Activated T-cell treated with anti-CD3 and anti-CD28 coated beads, Interleukin-2, amount 50 U/mL, for 72 hours (primary cell): Measurements from ENCODE around the gene MNX1. TPM values are rescaled to one million over a fixed set of nuclear protein-coding genes. Genes with fewer than 3 reads are reported as not detected.
A peak's percentile ranks its signal among the peaks of the same experiment; 100 is the strongest.

Source experiments
- ATAC-seq, 2 donors: fragments of 150-1000 bp; cut with Tn5 transposase; replicated peaks in 1 of 2; 2 replicates each; pipeline ENCODE4 v1.10.0; 2021; ENCODE audit warnings: moderate library complexity in 2 of 2, mild to moderate bottlenecking in 1 of 2
- DNase-seq, 2 donors: peaks; one replicate each; pipeline ENCODE4 v3.0.0; 2021 to 2022; ENCODE audit warnings: mixed read lengths in 1 of 2
- H3K27ac Mint-ChIP-seq: one replicate; pipeline ENCODE4 v1.8.0; 2022; ENCODE audit warnings: mild to moderate bottlenecking, moderate library complexity, mixed read lengths
- H3K27me3 Mint-ChIP-seq: one replicate; pipeline ENCODE4 v1.8.0; 2022; ENCODE audit warnings: low read depth, mixed read lengths
- H3K36me3 Mint-ChIP-seq, 2 donors: one replicate each; pipeline ENCODE4 v1.8.0; 2022; ENCODE audit warnings: mixed read lengths in 2 of 2, mild to moderate bottlenecking in 1 of 2; ENCODE audit not compliant: insufficient read depth in 2 of 2
- H3K4me1 Mint-ChIP-seq: one replicate; pipeline ENCODE4 v1.8.0; 2022; ENCODE audit warnings: low read depth, mixed read lengths
- H3K4me3 Mint-ChIP-seq, 2 donors: one replicate each; pipeline ENCODE4 v1.8.0; 2022; ENCODE audit warnings: mild to moderate bottlenecking in 2 of 2, mixed read lengths in 2 of 2, moderate library complexity in 2 of 2
- H3K9me3 Mint-ChIP-seq, 2 donors: one replicate each; pipeline ENCODE4 v1.8.0; 2022; ENCODE audit warnings: mixed read lengths in 2 of 2
- total RNA-seq, 2 donors: library from RNA; stranded (reverse); gene quantifications; one replicate each; pipeline ENCODE4 v1.2.3, GENCODE V29; 2022

Gene MNX1
- total RNA-seq, 2 donors from 2014 or later: 0.17 to 0.39 TPM

- Mint-ChIP-seq H3K27ac (no peak overlapping the region), H3K36me3 (no peaks in the 10 kb centered on the region), H3K9me3 (no peaks in the 10 kb centered on the region), H3K4me1 (peaks cover 43% of the 10 kb centered on the region), H3K4me3 (peak overlapping the region; percentile 18 to 43), H3K27me3 (peaks cover 72% of the 10 kb centered on the region)
- DNase-seq: peak; percentile 59 to 64
- peak; percentile 54 to 59 for ATAC-seq
These were observed 6.0 kb upstream of the MNX1 start for GRCh38 chr7:157016352-157017041.

- ATAC-seq (no peak), DNase-seq (no peak)
- Mint-ChIP-seq H3K27me3 (peaks cover 75% of the 10 kb centered on the region), H3K9me3 (no peaks in the 10 kb centered on the region), H3K4me1 (peaks cover 48% of the 10 kb centered on the region), H3K27ac (no peak overlapping the region), H3K4me3 (peak overlapping the region; percentile 18 to 43), H3K36me3 (no peaks in the 10 kb centered on the region)
These were observed 5.5 kb upstream of the MNX1 start for GRCh38 chr7:157016024-157016351.

- no peak overlapping the region for H3K4me3 Mint-ChIP-seq
- no peak overlapping the region for H3K27ac Mint-ChIP-seq
- no peaks in the 10 kb centered on the region for H3K36me3 Mint-ChIP-seq
- H3K27me3 Mint-ChIP-seq: peaks cover 75% of the 10 kb centered on the region
- no peak for ATAC-seq
- no peaks in the 10 kb centered on the region for H3K9me3 Mint-ChIP-seq
- H3K4me1 Mint-ChIP-seq: peaks cover 44% of the 10 kb centered on the region
- no peak for DNase-seq
These were observed 4.4 kb upstream of the MNX1 start for GRCh38 chr7:157014635-157015555.

- peaks cover 41% of the 10 kb centered on the region for H3K4me1 Mint-ChIP-seq
- ATAC-seq: no peak
These were observed 3.4 kb upstream of the MNX1 start for GRCh38 chr7:157013602-157014549.

GRCh38 chr7:157013101-157013500 is 2.6 kb upstream of the MNX1 start:
- Mint-ChIP-seq H3K4me1 (peaks cover 36% of the 10 kb centered on the region), H3K27me3 (peaks cover 79% of the 10 kb centered on the region), H3K4me3 (no peak overlapping the region), H3K27ac (no peak overlapping the region), H3K9me3 (no peaks in the 10 kb centered on the region), H3K36me3 (peaks cover 0 to 2% of the 10 kb centered on the region in 2 donors)
- DNase-seq: no peak
- ATAC-seq: no peak

More at GRCh38 chr7:157013602-157014549, 3.4 kb upstream of the MNX1 start:
- Mint-ChIP-seq H3K36me3 (peaks cover 0 to 2% of the 10 kb centered on the region in 2 donors), H3K27me3 (peaks cover 77% of the 10 kb centered on the region), H3K4me3 (no peak overlapping the region), H3K9me3 (no peaks in the 10 kb centered on the region), H3K27ac (no peak overlapping the region)
- no peak for DNase-seq

GRCh38 chr7:157012113-157012547 is 1.7 kb upstream of the MNX1 start:
- Mint-ChIP-seq H3K9me3 (no peaks in the 10 kb centered on the region), H3K27ac (no peak overlapping the region), H3K36me3 (peaks cover 0 to 2% of the 10 kb centered on the region in 2 donors), H3K27me3 (peaks cover 83% of the 10 kb centered on the region), H3K4me1 (peaks cover 32% of the 10 kb centered on the region), H3K4me3 (peak overlapping the region; percentile 59 to 74)
- peak; percentile 40 to 48 for ATAC-seq
- DNase-seq: no peak

GRCh38 chr7:157011333-157012112 is 1.1 kb upstream of the MNX1 start:
- peaks cover 26% of the 10 kb centered on the region for H3K4me1 Mint-ChIP-seq
- peak overlapping the region; percentile 59 to 74 for H3K4me3 Mint-ChIP-seq
- H3K27ac Mint-ChIP-seq: no peak overlapping the region
- ATAC-seq (no peak), DNase-seq (no peak)
- peaks cover 83% of the 10 kb centered on the region for H3K27me3 Mint-ChIP-seq
- peaks cover 0 to 2% of the 10 kb centered on the region in 2 donors for H3K36me3 Mint-ChIP-seq
- no peaks in the 10 kb centered on the region for H3K9me3 Mint-ChIP-seq

- Mint-ChIP-seq H3K27me3 (peaks cover 72% of the 10 kb centered on the region), H3K27ac (no peak overlapping the region), H3K4me3 (peak overlapping the region; percentile 83 to 84), H3K9me3 (no peaks in the 10 kb centered on the region), H3K36me3 (peaks cover 0 to 2% of the 10 kb centered on the region in 2 donors), H3K4me1 (peaks cover 18% of the 10 kb centered on the region)
- DNase-seq (no peak), ATAC-seq (peak in 1 of 2 donors; percentile 6)
These were observed 480 bp downstream of the MNX1 start for GRCh38 chr7:157009778-157010587.

- Mint-ChIP-seq H3K9me3 (no peaks in the 10 kb centered on the region), H3K36me3 (peaks cover 0 to 2% of the 10 kb centered on the region in 2 donors), H3K27me3 (peaks cover 72% of the 10 kb centered on the region), H3K4me1 (peaks cover 25% of the 10 kb centered on the region), H3K27ac (no peak overlapping the region), H3K4me3 (peak overlapping the region; percentile 83 to 84)
- no peak for ATAC-seq
- no peak for DNase-seq
These were observed 1.2 kb downstream of the MNX1 start for GRCh38 chr7:157009170-157009777.

GRCh38 chr7:157008206-157009169 is 2.0 kb downstream of the MNX1 start:
- peaks cover 32% of the 10 kb centered on the region for H3K4me1 Mint-ChIP-seq
- no peak for ATAC-seq
- peak overlapping the region; percentile 83 to 84 for H3K4me3 Mint-ChIP-seq

More at GRCh38 chr7:157008206-157009169, 2.0 kb downstream of the MNX1 start:
- no peak for DNase-seq
- Mint-ChIP-seq H3K36me3 (peaks cover 0 to 2% of the 10 kb centered on the region in 2 donors), H3K27ac (no peak overlapping the region), H3K9me3 (no peaks in the 10 kb centered on the region), H3K27me3 (peaks cover 72% of the 10 kb centered on the region)
